Umbilical cord (tissue), 2 donors: ENCODE results near the gene CHKA. TPM values are rescaled to one million over a fixed set of nuclear protein-coding genes. Genes with fewer than 3 reads are reported as not detected.

Experiments used
- DNase-seq: peaks from one replicate; pipeline ENCODE4 v3.0.0-alpha.2; 2015; ENCODE audit warnings: low spot score
- total RNA-seq: library from RNA; depleted of rRNA; stranded (reverse); fragments of >200 nt; gene quantifications from one replicate; pipeline ENCODE4 v1.2.3, GENCODE V29; 2014; ENCODE audit warnings: low replicate concordance; ENCODE audit not compliant: insufficient read depth

The CHKA gene
- 6.7 TPM for total RNA-seq

DNA sequence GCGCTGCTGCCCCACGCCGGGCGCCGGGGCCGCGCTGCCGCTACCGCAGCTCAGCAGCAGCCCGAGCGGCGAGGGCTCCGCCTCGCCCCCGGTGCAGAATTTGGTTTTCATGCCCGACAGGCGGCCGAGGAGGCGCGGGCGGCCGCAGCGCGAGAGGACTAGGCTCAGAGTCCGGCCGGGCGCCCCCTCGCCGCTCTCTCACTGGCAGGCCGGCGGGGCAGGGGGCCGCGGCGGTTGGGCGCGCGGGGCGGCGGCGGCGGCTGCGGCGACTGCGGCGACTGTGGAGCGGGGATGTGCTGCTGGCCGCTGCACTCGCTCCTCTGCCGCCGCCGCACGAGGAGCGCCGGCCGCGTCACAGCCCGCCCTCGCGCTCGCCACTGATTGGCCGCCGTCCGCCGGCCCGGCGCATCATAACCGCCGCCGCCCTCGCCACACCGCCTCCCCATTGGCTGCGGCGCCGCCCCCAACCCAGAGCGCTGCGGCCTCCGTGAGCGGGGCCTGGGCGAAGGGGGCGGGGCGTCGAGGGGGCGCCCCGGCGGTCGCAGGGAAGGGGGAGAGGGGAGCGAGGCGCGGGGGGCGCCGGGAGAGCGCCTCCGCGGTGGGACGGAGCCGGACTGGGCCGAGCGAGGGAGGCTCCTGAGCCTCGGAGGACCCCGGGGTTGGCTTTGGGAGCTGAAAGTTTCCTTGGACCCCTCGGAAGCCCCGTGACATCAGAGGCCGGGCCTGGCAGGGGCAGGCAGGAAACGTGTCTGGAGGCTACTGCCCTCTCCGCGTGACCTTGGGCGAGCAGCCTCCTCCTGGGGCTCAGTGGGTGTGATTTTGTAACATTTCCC lies at the start of gene CHKA:
CHKA (minus strand) TSS at position 322 of the 833 bp plus-strand sequence; CDS start at position 111, 211 bp downstream.
- DNase-seq = peak; percentile 96

DNA sequence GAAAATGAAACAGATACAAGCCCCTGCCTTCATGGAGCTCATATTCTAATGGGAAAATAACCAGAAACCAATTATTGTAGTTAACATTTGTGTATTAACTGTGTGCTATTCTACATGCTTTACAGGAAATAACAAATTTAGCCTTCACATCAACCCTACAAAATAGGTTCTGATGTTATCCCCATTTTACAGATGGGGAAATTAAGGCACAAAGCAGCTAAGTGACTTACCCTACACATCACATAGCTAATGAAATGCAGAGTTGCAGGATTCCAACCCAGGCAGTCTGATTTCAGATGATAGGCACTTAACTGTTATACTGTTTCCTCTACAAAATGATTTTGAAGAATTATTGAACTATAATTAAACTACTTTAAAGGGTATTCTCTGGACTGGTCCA lies 48.3 kb upstream of the CHKA start:
- DNase-seq = no peak

DNA sequence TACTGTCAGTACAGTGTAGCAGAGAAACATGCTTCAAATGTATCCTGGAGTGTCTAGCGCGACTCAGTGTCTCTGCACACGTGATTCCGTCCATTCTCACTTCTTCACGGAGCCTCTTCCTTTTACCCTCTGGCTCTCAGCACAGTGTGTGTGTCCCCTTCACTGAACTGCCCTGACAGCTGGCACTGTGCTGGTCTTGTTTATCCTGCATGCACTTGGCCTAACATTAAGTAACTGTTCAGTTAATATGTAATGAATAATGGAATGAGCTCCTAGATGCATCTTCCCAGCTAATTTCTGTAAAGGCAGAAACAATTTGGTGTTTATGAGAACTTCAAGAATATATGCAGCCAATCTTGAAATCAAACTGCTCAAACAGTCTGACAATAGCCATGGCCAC lies 47.5 kb upstream of the CHKA start:
- no peak for DNase-seq

DNA sequence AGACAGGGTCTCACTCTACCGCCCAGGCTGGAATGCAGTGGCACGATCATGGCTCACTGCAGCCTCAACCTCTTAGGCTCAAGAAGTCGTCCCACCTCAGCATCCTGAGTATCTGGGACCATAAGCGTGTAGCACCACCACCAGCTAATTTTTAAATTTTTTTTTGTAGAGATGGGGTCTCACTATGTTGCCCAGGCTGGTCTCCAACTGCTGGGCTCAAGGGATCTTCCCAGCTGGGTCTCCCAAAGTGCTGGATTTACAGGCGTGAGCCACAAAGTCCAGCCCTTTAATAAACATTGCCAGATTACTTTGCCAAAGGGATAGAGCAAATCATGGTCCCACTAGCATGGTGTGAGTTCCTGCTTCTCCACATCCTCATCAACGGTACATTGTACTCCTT lies 46.3 kb upstream of the CHKA start:
- no peak for DNase-seq

DNA sequence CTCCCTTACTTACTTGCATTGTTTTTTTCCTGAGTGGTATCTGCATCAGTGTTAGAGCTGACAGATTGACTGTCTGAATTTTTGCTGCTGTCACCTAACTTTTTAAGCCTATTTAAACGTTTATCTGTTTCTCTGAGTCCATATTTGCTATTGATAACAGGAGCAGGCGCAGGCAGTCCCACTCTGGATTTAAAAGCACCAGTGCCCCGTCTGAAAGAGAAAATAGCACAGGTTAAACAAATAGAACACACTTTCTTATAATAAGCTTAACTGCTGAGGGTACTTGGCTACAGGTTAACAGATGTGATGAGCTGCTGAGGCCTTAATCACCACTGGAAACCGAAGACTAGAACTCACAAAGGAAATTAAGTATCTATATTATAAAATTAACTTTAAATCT lies 45.8 kb upstream of the CHKA start:
- no peak for DNase-seq

DNA sequence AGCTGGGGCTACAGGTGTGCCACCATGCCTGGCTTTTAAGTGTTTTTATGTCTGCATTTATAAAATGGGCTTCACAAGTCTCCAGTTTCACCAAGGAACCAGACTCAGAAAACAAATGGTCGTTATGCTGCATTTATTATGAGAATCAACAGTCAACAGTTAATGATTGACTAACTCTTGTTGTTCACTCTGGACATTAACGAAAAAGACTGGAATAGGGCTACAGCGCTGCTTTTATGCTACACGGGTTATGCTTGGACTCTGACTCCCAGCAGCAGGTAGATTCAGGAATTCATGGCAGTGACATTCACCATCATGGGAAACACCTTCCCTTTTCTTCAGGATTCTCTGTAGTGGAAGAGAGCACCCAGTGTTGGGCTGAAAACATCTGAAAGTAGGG lies 44.4 kb upstream of the CHKA start:
- no peak for DNase-seq

DNA sequence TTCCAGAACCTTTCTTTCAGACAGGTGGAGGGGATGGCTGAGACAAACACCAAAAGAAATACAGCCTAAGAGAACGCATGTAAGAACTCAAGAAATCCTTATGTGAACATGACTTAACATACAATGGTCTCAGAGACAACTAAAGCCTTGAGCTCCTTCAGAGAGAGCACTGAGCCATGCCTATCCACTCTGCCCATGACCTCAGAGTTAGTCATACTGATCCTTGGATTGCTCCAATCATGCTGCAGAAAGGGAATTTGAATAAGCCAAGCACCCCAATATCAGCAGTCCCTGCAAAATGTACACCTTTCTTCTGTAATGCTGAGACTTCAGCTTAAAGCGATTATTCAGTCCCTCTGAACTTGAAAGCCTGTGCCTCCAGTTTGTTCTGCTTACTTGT lies 43.2 kb upstream of the CHKA start:
- no peak for DNase-seq

DNA sequence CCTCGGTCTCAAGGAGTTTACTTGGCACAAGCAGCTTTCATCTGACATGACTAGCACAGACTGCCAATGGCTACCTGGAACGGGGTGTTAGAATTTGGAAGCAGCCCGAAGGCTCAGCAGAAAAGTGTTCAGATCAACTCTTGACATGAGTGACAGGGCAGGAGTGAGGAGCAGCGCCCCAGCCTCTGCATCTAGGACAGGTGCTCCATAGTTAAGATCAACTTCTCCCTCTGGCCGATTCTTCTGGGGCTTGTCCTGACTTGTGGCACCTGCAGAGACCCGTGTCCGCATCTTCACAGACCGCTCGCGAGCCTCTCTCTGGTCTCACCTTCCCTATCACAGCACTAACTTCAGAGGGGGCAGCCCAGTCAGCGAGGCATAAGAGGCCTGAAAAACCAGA lies 42.5 kb upstream of the CHKA start:
- peak; percentile 17 for DNase-seq

DNA sequence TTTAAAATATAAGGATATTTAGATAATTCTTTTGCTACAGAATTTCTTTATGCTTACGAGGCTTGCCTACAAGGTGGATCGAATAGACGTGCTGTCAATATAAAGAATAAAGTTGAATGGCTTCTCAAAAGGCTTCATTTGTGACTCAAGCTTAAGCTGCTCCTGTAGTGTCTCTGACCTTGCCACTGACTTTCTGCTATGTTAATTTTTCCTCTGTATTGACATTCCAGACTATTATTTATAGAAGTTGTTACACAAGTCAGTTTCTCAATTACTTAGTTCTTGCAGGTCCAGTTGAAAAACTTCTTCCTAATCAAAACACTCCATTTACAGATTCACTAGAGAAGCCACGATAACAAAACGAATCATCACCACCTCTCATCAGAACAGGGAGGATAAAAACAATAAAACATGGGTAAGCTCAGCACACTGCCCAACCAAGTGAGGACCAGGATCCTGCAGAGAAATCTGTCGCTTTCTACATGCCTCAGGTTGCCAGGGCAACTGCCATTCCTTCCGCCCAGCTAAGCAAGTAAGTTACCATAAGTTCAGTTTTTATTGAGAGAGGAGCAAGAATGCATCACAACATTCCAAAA lies 39.0 kb upstream of the CHKA start:
- DNase-seq = no peak

DNA sequence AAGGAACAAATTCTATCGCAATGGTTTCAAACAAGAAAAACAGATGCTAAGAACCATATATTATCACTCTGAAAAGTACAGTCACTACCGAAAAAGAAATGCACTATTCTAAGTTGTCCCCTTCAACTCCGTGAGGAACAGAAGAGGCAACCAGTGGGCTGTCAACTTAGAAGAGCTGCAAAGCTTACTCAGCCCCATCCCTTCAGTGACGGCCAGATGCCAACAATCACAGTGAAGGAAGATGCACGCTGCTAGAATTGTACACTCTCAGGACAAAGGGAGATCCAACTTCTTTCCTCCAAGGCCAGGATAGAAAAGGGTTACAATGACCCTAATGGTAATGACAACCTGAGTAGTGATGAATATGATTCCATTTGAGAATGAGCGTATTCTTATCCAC lies 38.5 kb upstream of the CHKA start:
- no peak for DNase-seq

DNA sequence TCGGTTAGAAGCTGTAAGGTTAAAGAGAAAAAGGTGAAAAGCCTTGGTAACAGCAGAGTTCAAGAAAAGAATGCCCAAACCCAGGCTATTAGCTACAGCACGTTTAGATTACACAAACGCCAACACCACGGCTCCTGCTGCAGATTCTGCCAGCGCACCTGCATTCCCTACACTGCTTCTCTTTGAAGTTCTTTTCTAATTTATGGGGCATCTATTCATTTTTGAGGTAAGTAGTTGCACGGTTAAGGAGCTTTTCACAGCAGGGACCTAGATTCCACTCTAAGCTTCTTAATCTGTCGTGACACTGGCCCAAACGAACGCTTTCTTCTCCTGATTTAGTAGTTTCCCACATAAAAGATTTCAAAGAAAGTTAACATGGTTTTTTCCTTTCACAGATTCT lies 38.0 kb upstream of the CHKA start:
- no peak for DNase-seq

DNA sequence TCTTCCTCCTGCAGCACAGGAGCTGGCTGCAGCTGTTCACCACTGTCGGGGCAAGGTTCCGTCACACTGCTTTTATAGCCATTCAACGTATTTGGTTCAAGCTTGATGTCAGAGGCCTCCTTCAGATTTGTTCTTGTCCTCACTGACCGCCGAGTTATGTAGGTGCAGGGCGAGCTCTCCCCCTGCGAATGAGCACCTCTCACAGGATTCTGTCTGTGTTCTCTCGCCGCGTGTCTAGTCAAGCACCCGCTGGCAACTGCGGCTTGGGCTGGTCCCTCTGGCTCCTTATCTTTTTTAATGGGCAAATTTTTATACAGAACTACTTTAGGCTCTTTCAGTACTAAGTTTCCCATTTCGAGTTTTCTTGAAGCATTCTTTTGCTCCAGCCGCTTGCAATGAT lies 37.4 kb upstream of the CHKA start:
- no peak for DNase-seq

DNA sequence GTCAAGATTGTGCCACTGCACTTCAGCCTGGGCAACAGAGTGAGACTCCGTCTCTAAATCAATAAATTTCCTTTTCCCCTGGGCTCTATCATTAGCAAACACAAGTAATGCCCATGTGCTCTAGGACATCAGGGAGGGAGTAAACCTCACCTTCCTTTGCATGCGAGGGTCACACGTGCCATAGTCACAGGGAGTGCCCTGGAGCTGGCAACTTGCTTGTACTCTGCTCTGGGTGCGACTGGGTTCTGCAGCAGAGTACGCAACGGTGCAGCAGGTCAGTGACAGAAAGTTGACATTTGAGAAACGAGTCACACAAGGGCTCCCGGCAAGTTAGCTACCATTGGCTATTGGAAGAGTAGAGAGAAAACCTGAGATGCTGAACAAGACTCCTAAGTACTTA lies 32.6 kb upstream of the CHKA start:
- DNase-seq = no peak

DNA sequence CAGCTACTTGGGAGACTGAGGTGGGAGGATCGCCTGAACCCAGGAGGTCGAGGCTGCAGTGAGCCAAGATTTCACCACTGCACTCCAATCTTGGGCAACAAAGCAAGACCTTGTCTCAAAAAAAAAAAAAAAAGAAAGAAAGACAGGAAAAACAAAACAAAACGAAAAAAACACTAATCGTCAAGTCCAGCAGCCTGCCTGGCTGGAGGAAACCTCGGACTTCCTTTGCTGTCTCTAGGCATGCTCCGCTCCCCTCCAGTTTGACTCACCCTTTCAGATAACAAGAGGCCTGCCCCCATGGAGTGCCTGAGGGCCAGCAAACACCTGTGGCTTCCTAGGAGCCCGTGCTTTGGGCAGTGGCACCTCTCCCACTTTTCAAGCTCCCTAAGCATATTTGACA lies 28.8 kb upstream of the CHKA start:
- no peak for DNase-seq

DNA sequence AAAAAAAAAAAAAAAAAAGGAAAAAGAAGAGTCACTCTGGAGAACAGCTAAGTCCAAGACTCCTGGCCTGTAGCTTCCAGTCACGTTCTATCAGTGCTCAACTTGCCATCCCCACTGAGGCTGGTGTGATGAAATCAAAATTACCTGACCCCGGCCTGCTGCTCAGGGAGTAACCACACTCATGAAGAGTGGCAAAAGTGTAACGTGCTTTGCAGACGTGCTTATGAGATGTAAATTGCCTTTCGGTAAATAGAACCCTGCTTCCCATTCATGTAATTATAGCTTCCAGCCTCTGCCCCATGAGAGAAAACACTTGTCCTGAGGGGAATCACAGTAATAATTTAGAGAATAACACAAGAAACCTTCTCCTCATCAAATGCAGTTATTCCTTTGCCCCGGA lies 28.2 kb upstream of the CHKA start:
- no peak for DNase-seq

DNA sequence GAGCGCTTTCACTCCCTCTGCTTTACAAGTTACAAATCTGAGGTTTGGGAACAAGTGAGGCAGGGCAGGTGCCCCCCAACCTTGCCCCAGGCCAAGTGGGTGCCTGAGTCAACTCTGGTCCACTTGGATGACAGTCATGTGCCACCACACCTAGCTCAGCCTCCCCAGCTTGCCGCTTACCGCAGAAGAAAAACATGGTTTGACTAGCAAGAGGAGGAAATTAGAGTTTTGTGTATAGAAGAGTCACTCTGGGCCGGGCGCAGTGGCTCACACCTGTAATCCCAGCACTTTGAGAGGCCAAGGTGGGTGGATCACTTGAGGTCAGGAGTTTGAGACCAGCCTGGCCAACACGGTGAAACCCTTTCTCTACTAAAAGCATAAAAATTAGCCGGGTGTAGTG lies 27.7 kb upstream of the CHKA start:
- no peak for DNase-seq

DNA sequence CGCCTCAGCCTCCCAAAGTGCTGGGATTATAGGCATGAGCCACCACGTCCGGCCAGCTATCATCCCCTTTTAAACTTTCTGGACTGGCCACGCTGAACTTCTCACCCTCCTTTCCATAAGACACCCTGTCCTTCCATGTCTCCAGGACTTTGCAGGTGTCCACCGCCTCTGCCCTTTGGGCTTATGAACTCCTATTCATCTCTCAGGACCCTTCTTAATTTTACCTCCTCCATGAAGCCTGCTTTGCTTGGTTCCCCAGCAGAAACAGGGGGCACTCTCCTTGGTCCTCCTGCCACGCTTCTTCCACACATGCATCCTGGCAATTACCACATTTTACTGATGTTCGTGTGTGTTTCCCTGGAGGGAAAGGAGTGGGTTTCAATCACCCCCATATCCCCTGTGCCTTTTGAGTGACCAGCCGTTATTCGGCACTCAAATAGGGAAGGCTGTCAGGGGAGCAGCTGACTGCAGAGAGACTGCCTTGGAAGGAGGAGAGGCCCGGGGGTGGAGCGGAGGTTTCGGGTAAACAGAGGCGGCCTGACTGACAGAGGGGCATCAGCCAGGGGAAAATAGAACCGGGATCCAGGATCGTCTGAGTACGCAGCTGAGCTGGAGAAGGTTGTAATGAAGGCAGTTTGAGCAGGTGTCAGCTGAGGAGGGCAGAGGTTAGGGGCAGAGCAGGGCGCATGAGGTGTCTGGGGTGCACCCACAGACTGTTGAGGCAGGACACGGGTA lies 27.1 kb upstream of the CHKA start:
- DNase-seq = no peak

DNA sequence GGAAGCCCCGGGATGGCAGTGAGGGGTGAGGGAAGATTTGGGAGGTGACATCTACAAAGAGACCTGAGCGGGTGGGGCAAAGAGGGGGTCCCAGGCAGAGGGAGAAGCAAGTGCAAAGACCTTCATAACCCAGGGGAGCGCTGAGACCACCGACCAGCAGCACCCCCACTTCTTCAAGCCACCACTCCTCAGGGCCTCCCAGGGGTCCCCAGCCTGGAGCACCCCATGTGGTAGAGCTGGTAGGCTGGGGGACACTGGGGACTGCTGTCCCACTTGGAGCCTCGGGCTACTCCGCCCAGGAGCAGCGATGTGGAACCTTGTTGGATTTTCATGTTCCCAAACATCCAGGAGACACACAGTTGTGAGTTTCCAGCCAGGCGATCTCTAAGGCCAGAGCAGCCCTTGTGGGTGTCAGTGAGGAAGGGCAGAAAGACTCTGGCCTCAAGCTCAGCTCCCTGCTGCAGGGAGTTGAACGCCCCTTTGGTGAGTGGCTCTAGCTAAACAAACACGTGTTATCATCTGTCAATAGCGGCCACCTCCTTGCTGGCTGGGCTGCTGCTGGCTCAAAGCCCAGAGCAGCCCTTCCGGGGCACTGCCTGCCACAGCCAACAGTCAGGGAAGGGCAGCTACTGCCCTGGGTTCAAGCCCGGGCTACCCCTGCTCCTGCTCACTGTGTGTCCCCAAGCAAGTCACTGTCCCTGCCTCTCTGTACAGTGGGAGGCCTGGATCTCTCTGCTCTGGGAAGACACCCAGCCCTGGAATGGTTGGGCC lies 25.7 kb upstream of the CHKA start:
- peak; percentile 27 for DNase-seq

DNA sequence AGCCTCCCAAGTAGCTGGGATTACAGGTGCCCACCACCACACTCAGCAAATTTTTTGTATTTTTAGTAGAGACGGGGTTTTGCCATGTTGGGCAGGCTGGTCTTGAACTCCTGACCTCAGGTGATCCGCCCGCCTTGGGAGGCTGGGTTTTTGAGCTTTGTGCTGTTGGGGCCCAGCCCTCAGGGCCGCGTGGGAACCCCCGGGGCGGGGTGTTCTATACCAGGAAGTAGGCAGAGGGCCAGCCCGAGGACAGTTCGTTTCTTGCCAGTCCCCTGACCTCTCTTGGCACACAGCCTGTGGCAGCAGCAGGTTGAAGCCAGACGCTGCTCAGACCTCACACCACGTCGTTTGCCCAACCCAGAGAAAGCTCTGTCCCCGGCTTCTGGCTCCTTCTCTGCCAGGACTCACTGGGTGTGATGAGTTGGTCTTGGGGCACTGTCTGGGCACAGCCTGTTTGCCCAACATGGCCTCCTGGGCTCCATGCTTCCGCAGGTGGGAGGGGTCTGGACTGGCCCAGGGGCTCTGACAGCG lies 24.9 kb upstream of the CHKA start:
- DNase-seq = no peak

DNA sequence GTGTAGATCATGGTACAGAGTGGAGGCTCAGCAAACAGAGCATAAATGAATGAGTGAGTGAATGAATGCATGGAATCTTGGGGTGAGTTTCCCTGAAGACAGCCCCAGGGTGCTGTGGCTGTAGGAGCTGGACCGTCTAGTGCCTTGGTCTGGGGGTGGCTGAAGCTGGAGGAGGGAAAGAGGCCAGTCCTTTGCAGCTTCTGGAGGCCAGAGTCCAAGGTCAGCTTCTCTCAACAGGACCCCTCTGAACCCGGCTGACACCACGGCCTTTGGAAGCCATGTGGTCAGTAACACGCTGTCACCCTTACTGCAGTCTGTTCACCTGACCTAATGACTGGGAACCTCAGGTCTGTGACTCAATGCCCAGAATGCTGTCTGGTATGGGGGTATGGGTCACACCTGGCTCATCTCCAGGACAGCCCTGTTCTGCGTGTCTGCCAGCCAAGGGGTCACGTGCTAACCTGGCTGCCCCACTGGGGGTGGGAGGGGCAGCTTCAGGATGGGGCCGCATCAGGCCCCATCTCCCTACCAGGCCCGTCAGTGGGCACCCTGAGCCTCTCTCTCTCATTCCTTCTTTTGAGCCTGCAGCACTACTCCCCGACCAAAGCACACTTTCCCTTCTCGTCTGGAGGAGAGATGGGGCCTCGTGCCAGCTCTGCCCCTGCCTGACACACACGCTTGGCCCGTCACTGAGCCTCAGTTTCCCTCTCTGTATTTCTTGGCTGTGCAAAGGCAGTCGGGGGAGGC lies 24.1 kb upstream of the CHKA start:
- no peak for DNase-seq

DNA sequence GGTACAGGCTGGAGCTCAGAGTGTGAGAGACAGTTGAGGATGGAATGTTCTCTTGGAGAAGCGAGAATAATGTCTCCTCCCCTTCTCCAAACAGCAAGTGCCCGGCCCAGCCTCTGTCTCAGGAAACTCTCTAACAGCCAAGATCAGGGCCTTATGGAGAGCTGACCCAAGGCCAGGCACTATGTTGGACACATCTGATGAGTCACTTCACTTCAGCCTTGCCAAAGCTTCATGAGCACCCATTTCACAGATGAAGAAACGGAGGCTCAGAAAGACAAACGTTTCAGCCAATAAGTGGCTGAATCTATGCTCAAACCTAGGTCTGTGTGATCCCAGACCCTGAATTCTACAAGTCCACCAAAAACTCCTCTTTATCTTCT lies 22.1 kb upstream of the CHKA start:
- no peak for DNase-seq
